Calu3 (cell line): ENCODE measurements around the gene CUL2. TPM values are rescaled to one million over a fixed set of nuclear protein-coding genes. Genes with fewer than 3 reads are reported as not detected.

Source experiments
- BruUV-seq: library from RNA; stranded (reverse); fragments of 400-500 nt; replicated peaks from 2 replicates; lab custom pipeline; 2021; lab: Mats Ljungman, UMichigan
- CTCF ChIA-PET: fragments of 300-600 bp; sonication (Branson Sonifier 250); formaldehyde crosslinking; loops from one replicate; lab custom pipeline; 2022; ENCODE audit warnings: antibody characterized with exemption; lab: Charles Lee
- DNase-seq: peaks from one replicate; pipeline ENCODE4 v3.0.0; 2022
- H3K27ac Mint-ChIP-seq: one replicate; pipeline ENCODE4 v1.8.0; 2022; ENCODE audit warnings: mixed read lengths; ENCODE audit not compliant: unreplicated experiment
- H3K27me3 Mint-ChIP-seq: one replicate; pipeline ENCODE4 v1.8.0; 2022; ENCODE audit warnings: mixed read lengths; ENCODE audit not compliant: unreplicated experiment
- H3K36me3 Mint-ChIP-seq: one replicate; pipeline ENCODE4 v1.8.0; 2022; ENCODE audit warnings: mild to moderate bottlenecking, moderate library complexity, mixed read lengths; ENCODE audit not compliant: insufficient read depth, unreplicated experiment
- H3K4me1 Mint-ChIP-seq: one replicate; pipeline ENCODE4 v1.8.0; 2022; ENCODE audit warnings: mild to moderate bottlenecking, low read depth, mixed read lengths; ENCODE audit not compliant: unreplicated experiment
- H3K4me3 Mint-ChIP-seq: one replicate; pipeline ENCODE4 v1.8.0; 2022; ENCODE audit warnings: mild to moderate bottlenecking, low read depth, moderate library complexity, mixed read lengths; ENCODE audit not compliant: unreplicated experiment
- H3K9me3 Mint-ChIP-seq: one replicate; pipeline ENCODE4 v1.8.0; 2022; ENCODE audit warnings: low read depth, mixed read lengths; ENCODE audit not compliant: unreplicated experiment
- intact Hi-C: fragments of 100-400 bp; cut with micrococcal nuclease; formaldehyde crosslinking; loops from one replicate; pipeline ENCODE4 v1.10.0; 2022; ENCODE audit not compliant: unreplicated experiment
- total RNA-seq: library from RNA; stranded (reverse); gene quantifications from 2 replicates; pipeline ENCODE4 v1.2.3, GENCODE V29; 2022
- TF ChIP-seq, protein P1 (sequence below): fragments of 200-600 bp; IDR thresholded peaks from one replicate; pipeline ENCODE4 v1.8.0; 2022; ENCODE audit warnings: antibody characterized with exemption; ENCODE audit not compliant: unreplicated experiment

Gene CUL2
- total RNA-seq, 1 experiment from 2014 or later: 37.1 TPM

- Mint-ChIP-seq H3K27me3 (no peaks in the 10 kb centered on the region), H3K4me3 (no peak overlapping the region), H3K27ac (no peak overlapping the region), H3K4me1 (no peaks in the 10 kb centered on the region), H3K9me3 (no peaks in the 10 kb centered on the region), H3K36me3 (no peaks in the 10 kb centered on the region)
- CTCF ChIA-PET: no interaction called here
- no peak for DNase-seq
- BruUV-seq: no TSS peak
- intact Hi-C loops: no loop called here
- TF ChIP-seq, protein P1, sequence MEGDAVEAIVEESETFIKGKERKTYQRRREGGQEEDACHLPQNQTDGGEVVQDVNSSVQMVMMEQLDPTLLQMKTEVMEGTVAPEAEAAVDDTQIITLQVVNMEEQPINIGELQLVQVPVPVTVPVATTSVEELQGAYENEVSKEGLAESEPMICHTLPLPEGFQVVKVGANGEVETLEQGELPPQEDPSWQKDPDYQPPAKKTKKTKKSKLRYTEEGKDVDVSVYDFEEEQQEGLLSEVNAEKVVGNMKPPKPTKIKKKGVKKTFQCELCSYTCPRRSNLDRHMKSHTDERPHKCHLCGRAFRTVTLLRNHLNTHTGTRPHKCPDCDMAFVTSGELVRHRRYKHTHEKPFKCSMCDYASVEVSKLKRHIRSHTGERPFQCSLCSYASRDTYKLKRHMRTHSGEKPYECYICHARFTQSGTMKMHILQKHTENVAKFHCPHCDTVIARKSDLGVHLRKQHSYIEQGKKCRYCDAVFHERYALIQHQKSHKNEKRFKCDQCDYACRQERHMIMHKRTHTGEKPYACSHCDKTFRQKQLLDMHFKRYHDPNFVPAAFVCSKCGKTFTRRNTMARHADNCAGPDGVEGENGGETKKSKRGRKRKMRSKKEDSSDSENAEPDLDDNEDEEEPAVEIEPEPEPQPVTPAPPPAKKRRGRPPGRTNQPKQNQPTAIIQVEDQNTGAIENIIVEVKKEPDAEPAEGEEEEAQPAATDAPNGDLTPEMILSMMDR: no peak
These were observed 19.6 kb downstream of the CUL2 start for GRCh38 chr10:35070521-35070920.

- CTCF ChIA-PET: no interaction called here
- DNase-seq: no peak
These were observed 26.2 kb downstream of the CUL2 start for GRCh38 chr10:35063837-35064454.

DNA sequence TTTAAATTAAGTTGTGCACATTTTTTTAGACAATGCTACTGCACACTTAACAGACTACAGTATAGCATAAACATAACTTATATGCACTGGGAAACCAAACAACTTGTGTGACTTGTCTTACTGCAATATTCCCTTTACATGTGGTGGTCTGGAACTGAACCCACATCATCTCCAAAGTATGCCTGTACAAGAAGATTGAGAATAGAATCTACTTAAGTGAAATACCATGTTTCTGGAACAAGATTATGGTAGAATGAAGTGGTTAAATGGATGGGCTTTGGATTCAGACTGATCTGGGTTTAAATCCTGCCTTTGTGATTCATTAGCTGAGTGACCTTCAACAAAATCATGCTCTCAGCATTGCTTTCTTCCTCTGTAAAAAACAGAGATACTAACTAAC lies 30.7 kb downstream of the CUL2 start:
- H3K27ac Mint-ChIP-seq: no peak overlapping the region
- intact Hi-C loops: no loop called here

More at GRCh38 chr10:35063837-35064454, 26.2 kb downstream of the CUL2 start:
- Mint-ChIP-seq H3K4me1 (peaks cover 1% of the 10 kb centered on the region), H3K27ac (no peak overlapping the region), H3K36me3 (no peaks in the 10 kb centered on the region), H3K4me3 (no peak overlapping the region), H3K9me3 (no peaks in the 10 kb centered on the region), H3K27me3 (no peaks in the 10 kb centered on the region)
- BruUV-seq: no TSS peak
- intact Hi-C loops: no loop called here
- TF ChIP-seq, protein P1: no peak

DNA sequence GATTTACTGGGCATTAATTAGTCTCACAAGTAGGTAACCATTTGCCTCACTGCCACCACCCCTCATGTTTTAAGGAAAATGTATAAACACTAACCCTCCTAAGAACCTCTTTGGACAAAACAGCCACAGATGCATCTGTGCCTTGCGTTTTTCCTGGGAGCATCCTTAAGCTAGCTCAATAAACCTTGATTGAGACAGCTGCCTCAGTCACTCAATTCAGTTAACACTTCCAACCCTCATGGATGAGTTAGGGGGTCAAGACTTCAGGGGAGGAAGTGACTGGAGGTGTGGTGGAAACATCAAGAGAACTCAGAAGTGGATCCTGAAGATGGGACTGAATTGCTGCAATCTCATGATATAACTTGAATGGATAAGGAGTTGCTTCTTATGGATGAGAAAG lies 31.5 kb downstream of the CUL2 start:
- no TSS peak for BruUV-seq
- CTCF ChIA-PET: no interaction called here
- peaks cover 28% of the 10 kb centered on the region for H3K4me1 Mint-ChIP-seq

More for the DNA sequence above, 30.7 kb downstream of the CUL2 start:
- CTCF ChIA-PET: no interaction called here
- no peaks in the 10 kb centered on the region for H3K9me3 Mint-ChIP-seq
- TF ChIP-seq, protein P1: no peak
- no peak for DNase-seq
- no TSS peak for BruUV-seq
- no peaks in the 10 kb centered on the region for H3K27me3 Mint-ChIP-seq
- H3K4me3 Mint-ChIP-seq: no peak overlapping the region
- H3K36me3 Mint-ChIP-seq: no peaks in the 10 kb centered on the region
- peaks cover 28% of the 10 kb centered on the region for H3K4me1 Mint-ChIP-seq

More for the DNA sequence above, 31.5 kb downstream of the CUL2 start:
- H3K27ac Mint-ChIP-seq: peak overlapping the region; percentile 32
- no peak overlapping the region for H3K4me3 Mint-ChIP-seq
- H3K27me3 Mint-ChIP-seq: no peaks in the 10 kb centered on the region
- TF ChIP-seq, protein P1: no peak
- no peaks in the 10 kb centered on the region for H3K9me3 Mint-ChIP-seq
- no peak for DNase-seq
- intact Hi-C loops: no loop called here
- H3K36me3 Mint-ChIP-seq: no peaks in the 10 kb centered on the region
